A549 treated with AZD9567 at 1 μM for 4 hours (cell line): Measurements from ENCODE around the gene CLEC12A. TPM values are rescaled to one million over a fixed set of nuclear protein-coding genes. Genes with fewer than 3 reads are reported as not detected.

Experiments used
- total RNA-seq: library from RNA; stranded (reverse); fragments of 200-300 nt; extraction: Qiagen RNA extraction; gene quantifications from 5 replicates; pipeline ENCODE4 v1.2.3, GENCODE V29; 2022; ENCODE audit not compliant: insufficient read depth

Gene CLEC12A
- total RNA-seq, result not detected in 5 replicates

GRCh38 chr12:9971181-9971580 lies at the start of gene CLEC12A:
Gene CLEC12A (plus strand): TSS chr12:9971409. CDS start chr12:9971597, 188 bp downstream.

GRCh38 chr12:9932270-9932669 lies 38.9 kb upstream of the CLEC12A start, which contains the start of gene CLEC2A:
Gene CLEC2A (minus strand): TSS chr12:9932370. CDS start chr12:9932329, 41 bp downstream.

GRCh38 chr12:9999016-9999415 lies 27.8 kb downstream of the CLEC12A start, which contains the start of gene CLEC1B:
Gene CLEC1B (minus strand): TSS chr12:9999121. CDS start chr12:9999100, 21 bp downstream.

GRCh38 chr12:10030446-10030845 lies 59.2 kb downstream of the CLEC12A start, which contains the start of gene CLEC9A:
Gene CLEC9A (plus strand): TSS chr12:10030682. CDS start chr12:10052688, 22,006 bp downstream.

Other genes starting within 250 kb of the CLEC12A start
- gene CLECL1, start 238.3 kb upstream of the CLEC12A start, total RNA-seq, result not detected in 5 replicates
- gene CD69, start 210.5 kb upstream of the CLEC12A start, total RNA-seq, result not detected in 5 replicates
- not detected in 5 replicates for gene KLRF1, start 143.9 kb upstream of the CLEC12A start, total RNA-seq
- gene CLEC2B, start 102.1 kb upstream of the CLEC12A start, total RNA-seq, result 1.1 to 3.3 TPM (median 1.2 TPM) in 5 replicates
- gene KLRF2, start 89.9 kb upstream of the CLEC12A start, total RNA-seq, result not detected in 5 replicates
- gene CLEC2A, start 39.0 kb upstream of the CLEC12A start, total RNA-seq, result not detected in 5 replicates
- gene CLEC1B, start 27.7 kb downstream of the CLEC12A start, total RNA-seq, result not detected in 5 replicates
- gene CLEC12B, start 39.2 kb downstream of the CLEC12A start, total RNA-seq, result not detected in 5 replicates
- gene CLEC9A, start 59.3 kb downstream of the CLEC12A start, total RNA-seq, result not detected in 5 replicates
- not detected in 5 replicates for gene CLEC1A, start 127.6 kb downstream of the CLEC12A start, total RNA-seq
- not detected in 5 replicates for gene CLEC7A, start 158.8 kb downstream of the CLEC12A start, total RNA-seq
- 0.60 to 3.7 TPM (median 1.5 TPM) in 5 replicates for gene OLR1, start 200.7 kb downstream of the CLEC12A start, total RNA-seq
- gene TMEM52B, start 207.6 kb downstream of the CLEC12A start, total RNA-seq, result 0.02 to 0.31 TPM (median 0.19 TPM) in 3 of 5 replicates, not detected in the others
- gene GABARAPL1, start 241.5 kb downstream of the CLEC12A start, total RNA-seq, result 30.2 to 41.4 TPM (median 36.2 TPM) in 5 replicates